B cell (primary cell): ENCODE data around the gene FAM83G. TPM values are rescaled to one million over a fixed set of nuclear protein-coding genes. Genes with fewer than 3 reads are reported as not detected.

Source experiments
- ATAC-seq: fragments of 200-7000 bp; cut with Tn5 transposase; one replicate; pipeline ENCODE4 v1.10.0; 2021; ENCODE audit warnings: low read depth, mild to moderate bottlenecking, moderate number of reproducible peaks, moderate library complexity
- CTCF ChIA-PET: fragments of 350-600 bp; sonication (Branson Sonifier 250); formaldehyde crosslinking; loops from one replicate; lab custom pipeline; 2021; ENCODE audit warnings: antibody characterized with exemption, inconsistent platforms; lab: Charles Lee
- POLR2A ChIA-PET: fragments of 350-600 bp; sonication (Branson Sonifier 250); formaldehyde crosslinking; loops from one replicate; lab custom pipeline; 2021; ENCODE audit warnings: antibody characterized with exemption; lab: Charles Lee
- DNase-seq: peaks from one replicate; pipeline ENCODE4 v3.0.0; 2013
- H2AFZ ChIP-seq: 2 replicates; pipeline ENCODE4 v1.6.1; 2012; ENCODE audit warnings: mild to moderate bottlenecking, low read depth, low read length; ENCODE audit not compliant: insufficient read depth, poor library complexity, severe bottlenecking
- H3K27ac ChIP-seq, 2 donors: 1 replicate in 1 of 2; 2 replicates in 1 of 2; pipeline ENCODE4 v1.5.1; 2012 to 2013; ENCODE audit warnings: low read length in 2 of 2, mild to moderate bottlenecking in 2 of 2, moderate library complexity in 1 of 2
- H3K27me3 ChIP-seq, 4 experiments: fragments of 200-600 bp in 1 of 4; sonication (generic) in 1 of 4; replicated peaks in 1 of 4; 1 replicate in 2 of 4; 2 replicates in 2 of 4; pipeline versions ENCODE4 v1.6.1 to v1.7.0; 2013 to 2016; ENCODE audit warnings: low read length in 3 of 4, mild to moderate bottlenecking in 2 of 4, mixed read lengths in 1 of 4, moderate library complexity in 1 of 4; ENCODE audit not compliant: insufficient read depth in 4 of 4, control insufficient read depth in 3 of 4; ENCODE audit errors: control extremely low read depth in 1 of 4
- H3K36me3 ChIP-seq, 2 experiments: replicated peaks in 1 of 2; 1 replicate in 1 of 2; 2 replicates in 1 of 2; pipeline versions ENCODE4 v1.6.1 to v1.7.1; 2013; ENCODE audit warnings: low read length in 1 of 2; ENCODE audit not compliant: insufficient read depth in 2 of 2, control insufficient read depth in 1 of 2; ENCODE audit errors: control extremely low read depth in 1 of 2, extremely low read depth in 1 of 2
- H3K4me1 ChIP-seq, 2 donors: fragments of 200-600 bp in 1 of 2; sonication (generic) in 1 of 2; 1 replicate in 1 of 2; 2 replicates in 1 of 2; pipeline versions ENCODE4 v1.5.1 to v1.6.1; 2013 to 2017; ENCODE audit warnings: low read length in 2 of 2; ENCODE audit not compliant: control insufficient read depth in 2 of 2, insufficient read depth in 2 of 2
- H3K4me2 ChIP-seq: replicated peaks from 2 replicates; pipeline ENCODE3; 2012; ENCODE audit warnings: mild to moderate bottlenecking, low read depth, low read length; ENCODE audit not compliant: poor library complexity, severe bottlenecking
- H3K4me3 ChIP-seq, 5 experiments: fragments of 200-600 bp in 1 of 5; sonication (generic) in 1 of 5; 1 replicate in 3 of 5; 2 replicates in 2 of 5; pipeline versions ENCODE4 v1.5.1 to v1.7.0; 2011 to 2016; ENCODE audit warnings: low read length in 4 of 5, mild to moderate bottlenecking in 4 of 5, low read depth in 2 of 5, control low read depth in 1 of 5, moderate library complexity in 1 of 5; ENCODE audit not compliant: insufficient read depth in 1 of 5; ENCODE audit errors: control extremely low read depth in 1 of 5, extremely low read depth in 1 of 5
- H3K79me2 ChIP-seq: fragments of 200-600 bp; sonication (generic); one replicate; pipeline ENCODE4 v1.6.0; 2016; ENCODE audit warnings: low read length; ENCODE audit not compliant: control insufficient read depth, insufficient read depth
- H3K9ac ChIP-seq: fragments of 200-600 bp; sonication (generic); 2 replicates; pipeline ENCODE4 v1.6.1; 2017; ENCODE audit warnings: mild to moderate bottlenecking, low read length, moderate library complexity
- H3K9me3 ChIP-seq, 3 donors: one replicate each; pipeline versions ENCODE4 v1.6.1 to v1.7.1; 2013; ENCODE audit warnings: low read length in 2 of 3; ENCODE audit not compliant: control insufficient read depth in 2 of 3, insufficient read depth in 1 of 3; ENCODE audit errors: control extremely low read depth in 1 of 3
- H4K20me1 ChIP-seq: 2 replicates; pipeline ENCODE4 v1.6.0; 2012; ENCODE audit warnings: mild to moderate bottlenecking, low read length; ENCODE audit not compliant: insufficient read depth, control insufficient read depth, poor library complexity, severe bottlenecking
- H3K27ac Mint-ChIP-seq: one replicate; pipeline ENCODE4 v1.8.0; 2021; ENCODE audit warnings: mixed read lengths
- H3K27me3 Mint-ChIP-seq: one replicate; pipeline ENCODE4 v1.8.0; 2021; ENCODE audit warnings: mixed read lengths
- H3K4me1 Mint-ChIP-seq: one replicate; pipeline ENCODE4 v1.8.0; 2021; ENCODE audit warnings: mixed read lengths
- H3K4me3 Mint-ChIP-seq: one replicate; pipeline ENCODE4 v1.8.0; 2021; ENCODE audit warnings: mixed read lengths
- H3K9me3 Mint-ChIP-seq: one replicate; pipeline ENCODE4 v1.8.0; 2022; ENCODE audit warnings: mixed read lengths; ENCODE audit not compliant: insufficient read depth
- CTCF ChIP-seq: fragments of 200-600 bp; IDR thresholded peaks from one replicate; pipeline ENCODE4 v1.8.0; 2022; ENCODE audit warnings: antibody characterized with exemption, mild to moderate bottlenecking
- EZH2 ChIP-seq: IDR thresholded peaks from 2 replicates; pipeline ENCODE4 v1.6.1; 2012; ENCODE audit warnings: borderline replicate concordance, low read depth, mild to moderate bottlenecking, moderate library complexity, low read length; ENCODE audit not compliant: insufficient read depth, poor library complexity, severe bottlenecking
- WGBS: methylation state at CpG from one replicate; pipeline ENCODE4 v1.1.5; 2013; ENCODE audit warnings: missing lambda C conversion rate; ENCODE audit not compliant: insufficient coverage; 5-methylcytosine and 5-hydroxymethylcytosine counted together
- intact Hi-C: fragments of 100-400 bp; cut with micrococcal nuclease; formaldehyde crosslinking; loops from one replicate; pipeline ENCODE4 v1.10.0; 2022
- polyA plus RNA-seq: library from polyadenylated mRNA; depleted of rRNA; stranded (reverse); fragments of >200 nt; gene quantifications from 2 replicates; pipeline ENCODE4 v1.2.3, GENCODE V29; 2012
- total RNA-seq, 2 donors: library from RNA; stranded (reverse); fragments of 120-200 nt in 1 of 2; gene quantifications; 1 replicate in 1 of 2; 2 replicates in 1 of 2; pipeline versions ENCODE4 v1.2.3 to v1.2.4, GENCODE V29; 2013 to 2022

Gene FAM83G
- total and polyA plus RNA-seq, 2 donors (not counting 1 experiment from before 2014, with no cell fraction given) = 4.7 to 14.3 TPM

DNA sequence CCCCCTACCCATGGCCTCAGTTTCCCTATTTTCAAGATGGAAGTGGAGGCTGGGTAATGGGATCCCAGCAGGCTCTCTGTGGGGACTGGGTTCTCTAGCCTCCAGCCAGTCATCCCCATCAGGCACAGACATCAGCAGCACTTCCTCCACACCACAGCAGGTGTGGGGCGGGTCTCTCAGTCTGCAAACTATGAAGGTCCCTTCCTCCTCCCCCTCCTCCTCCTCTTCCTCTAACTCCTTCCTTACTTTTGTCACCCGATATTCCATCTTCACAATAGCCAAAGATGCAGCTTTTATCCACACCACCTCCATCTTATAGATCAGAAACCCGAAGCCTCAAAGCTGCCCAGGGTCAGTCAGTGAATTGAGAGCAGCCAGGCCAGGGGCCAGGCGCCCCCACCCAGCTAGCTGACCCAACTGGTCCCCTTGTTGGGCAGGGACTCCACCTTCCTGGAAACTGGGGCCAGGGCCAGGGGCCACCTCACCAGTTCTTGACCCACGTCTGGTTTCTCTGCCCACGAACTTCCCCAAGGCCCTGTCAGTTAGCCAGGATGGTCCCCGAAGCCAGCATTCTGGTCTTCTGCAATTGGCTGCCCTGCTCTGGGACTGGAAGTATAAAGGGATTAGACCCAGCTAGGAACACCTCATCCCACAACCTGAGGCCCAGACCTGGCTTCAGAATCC lies 2.5 kb downstream of the FAM83G start:
- no peak overlapping the region for H3K4me3 ChIP-seq
- H3K27ac Mint-ChIP-seq = peak overlapping the region; percentile 26
- peaks cover 26 to 40% of the 10 kb centered on the region in 2 donors for H3K4me1 ChIP-seq
- H3K4me3 Mint-ChIP-seq = peak overlapping the region; percentile 88
- no peaks in the 10 kb centered on the region for H3K9me3 Mint-ChIP-seq
- no peak overlapping the region for H3K9ac ChIP-seq
- H3K27me3 ChIP-seq = no peaks in the 10 kb centered on the region
- 49% methylated on average over 6 of the region's 7 CpGs for WGBS
- no peaks in the 10 kb centered on the region for H3K9me3 ChIP-seq
- H3K36me3 ChIP-seq = peaks cover 0 to 6% of the 10 kb centered on the region in 2 experiments
- H3K4me2 ChIP-seq = peak overlapping the region; percentile 97
- TF ChIP-seq EZH2 (no peak), CTCF (no peak)
- POLR2A ChIA-PET = interaction anchor here (0.8 kb wide), 1 partner anchor 10 kb away, joined by 3 read pairs; no protein-coding TSS in a partner anchor
- intact Hi-C loops = no loop called here
- DNase-seq = peak; percentile 33
- peaks cover 40% of the 10 kb centered on the region for H3K4me1 Mint-ChIP-seq
- no peak for ATAC-seq
- CTCF ChIA-PET = interaction anchor here (4.0 kb wide), 1 partner anchor 40 kb away, joined by 21 read pairs; no protein-coding TSS in a partner anchor
- no peak overlapping the region for H2AFZ ChIP-seq
- H3K27me3 Mint-ChIP-seq = no peaks in the 10 kb centered on the region
- H4K20me1 ChIP-seq = peaks cover 36% of the 10 kb centered on the region
- no peak overlapping the region for H3K27ac ChIP-seq
- H3K79me2 ChIP-seq = peaks cover 6% of the 10 kb centered on the region
